Keratinocyte (primary cell): ENCODE data around the gene ADM2.

Experiments used
- CTCF ChIP-seq, 3 experiments: IDR thresholded peaks in 1 of 3; conservative IDR thresholded peaks in 1 of 3; optimal IDR thresholded peaks in 1 of 3; 2 replicates in 2 of 3; 3 replicates in 1 of 3; pipeline versions ENCODE3 to v1.5.1; 2011; ENCODE audit warnings: low read length in 3 of 3, mild to moderate bottlenecking in 3 of 3, moderate library complexity in 2 of 3, control low read depth in 1 of 3, inconsistent platforms in 1 of 3; ENCODE audit not compliant: insufficient read depth in 2 of 3; ENCODE audit errors: extremely low read depth in 1 of 3
- EZH2 ChIP-seq: IDR thresholded peaks from one replicate; pipeline ENCODE4 v1.6.1; 2012; ENCODE audit warnings: inconsistent platforms, mild to moderate bottlenecking, low read length, moderate library complexity

GRCh38 chr22:50497093-50497492 is 15.8 kb downstream of the ADM2 start:
- TF ChIP-seq CTCF (optimal IDR thresholded peaks at IDR 0.05 in 1 of 3, IDR thresholded peaks at IDR 0.05 in 1 of 3, conservative IDR thresholded peaks at IDR 0.05 in 1 of 3; ENCODE audit: extremely low read depth in 1 of 3, insufficient read depth in 2 of 3, low read length in 3 of 3) (no peak), EZH2 (no peak)
